Aortic smooth muscle cell (primary cell): ENCODE measurements around the gene FAM234A. TPM values are rescaled to one million over a fixed set of nuclear protein-coding genes. Genes with fewer than 3 reads are reported as not detected.

Source experiments
- total RNA-seq: library from RNA; depleted of rRNA; stranded (reverse); fragments of >200 nt; gene quantifications from 2 replicates; pipeline ENCODE4 v1.2.3, GENCODE V29; 2014

Gene FAM234A
- 49.4 and 63.2 TPM in 2 replicates for total RNA-seq

GRCh38 chr16:234468-235305, at the start of gene FAM234A:
Gene FAM234A, plus strand, starts transcription at chr16:234821. Its CDS starts 19,593 bp downstream, at chr16:254414.

GRCh38 chr16:228852-229730, 5.5 kb upstream of the FAM234A start, which contains the start of gene LUC7L:
Gene LUC7L, minus strand, starts transcription at chr16:229449. Its CDS starts 110 bp downstream, at chr16:229339.

GRCh38 chr16:275786-276232, 41.2 kb downstream of the FAM234A start, which contains the start of gene RGS11:
Gene RGS11, minus strand, starts transcription at chr16:275944. Its CDS starts 33 bp downstream, at chr16:275911.

GRCh38 chr16:280552-280951, 45.9 kb downstream of the FAM234A start, which contains the start of gene ARHGDIG:
Gene ARHGDIG, plus strand, starts transcription at chr16:280591. Its CDS starts 90 bp downstream, at chr16:280681.

GRCh38 chr16:283033-283805, 48.6 kb downstream of the FAM234A start, which contains the start of gene PDIA2:
Gene PDIA2, plus strand, starts transcription at chr16:283164. Its CDS starts 6 bp downstream, at chr16:283170.

Other genes with a start within 250 kb of the FAM234A start
- gene POLR3K, start 181.2 kb upstream of the FAM234A start, total RNA-seq = 3.9 and 6.9 TPM in 2 replicates
- gene SNRNP25, start 181.0 kb upstream of the FAM234A start, total RNA-seq = 21.2 and 26.8 TPM in 2 replicates
- 112 and 122 TPM in 2 replicates for gene RHBDF1, start 162.2 kb upstream of the FAM234A start, total RNA-seq
- 196 and 229 TPM in 2 replicates for gene MPG, start 156.6 kb upstream of the FAM234A start, total RNA-seq
- 7.1 and 9.0 TPM in 2 replicates for gene NPRL3, start 96.1 kb upstream of the FAM234A start, total RNA-seq
- gene HBZ, start 82.2 kb upstream of the FAM234A start, total RNA-seq = not detected in 2 replicates
- gene HBM, start 68.8 kb upstream of the FAM234A start, total RNA-seq = not detected in 2 replicates
- not detected in 2 replicates for gene HBA2, start 61.9 kb upstream of the FAM234A start, total RNA-seq
- not detected in 2 replicates for gene HBA1, start 58.1 kb upstream of the FAM234A start, total RNA-seq
- gene HBQ1, start 54.4 kb upstream of the FAM234A start, total RNA-seq = not detected in 2 replicates
- 31.3 and 31.8 TPM in 2 replicates for gene LUC7L, start 5.4 kb upstream of the FAM234A start, total RNA-seq
- gene RGS11, start 41.1 kb downstream of the FAM234A start, total RNA-seq = 2.7 and 5.0 TPM in 2 replicates
- gene ARHGDIG, start 45.8 kb downstream of the FAM234A start, total RNA-seq = 0.37 and 0.66 TPM in 2 replicates
- 0.79 and 0.93 TPM in 2 replicates for gene PDIA2, start 48.3 kb downstream of the FAM234A start, total RNA-seq
- gene AXIN1, start 117.9 kb downstream of the FAM234A start, total RNA-seq = 14.4 and 16.9 TPM in 2 replicates
- 79.5 and 91.3 TPM in 2 replicates for gene MRPL28, start 135.7 kb downstream of the FAM234A start, total RNA-seq
- gene PGAP6, start 147.2 kb downstream of the FAM234A start, total RNA-seq = 77.7 and 108 TPM in 2 replicates
- gene NME4, start 162.4 kb downstream of the FAM234A start, total RNA-seq = 61.1 and 67.6 TPM in 2 replicates
- gene DECR2, start 167.1 kb downstream of the FAM234A start, total RNA-seq = 8.5 and 10.4 TPM in 2 replicates
- 25.4 and 26.5 TPM in 2 replicates for gene RAB11FIP3, start 190.8 kb downstream of the FAM234A start, total RNA-seq